CD14-positive monocyte (primary cell): ENCODE results near the gene CACNA1C. TPM values are rescaled to one million over a fixed set of nuclear protein-coding genes. Genes with fewer than 3 reads are reported as not detected.

Experiments used
- DNase-seq, 3 donors: peaks; one replicate each; pipeline ENCODE4 v3.0.0-alpha.2; 2011 to 2022
- H2AFZ ChIP-seq: 2 replicates; pipeline ENCODE4 v1.6.0; 2012; ENCODE audit warnings: mild to moderate bottlenecking, low read depth, low read length, inconsistent platforms; ENCODE audit not compliant: insufficient read depth, poor library complexity, severe bottlenecking
- H3K27ac ChIP-seq, 2 donors: 1 replicate in 1 of 2; 2 replicates in 1 of 2; pipeline ENCODE4 v1.5.1; 2012 to 2013; ENCODE audit warnings: low read length in 2 of 2, control low read depth in 1 of 2, inconsistent platforms in 1 of 2, low read depth in 1 of 2, mild to moderate bottlenecking in 1 of 2
- H3K27me3 ChIP-seq, 2 donors: one replicate each; pipeline versions ENCODE4 v1.6.0 to v1.6.1; 2011 to 2013; ENCODE audit warnings: low read length in 2 of 2; ENCODE audit not compliant: control insufficient read depth in 2 of 2, insufficient read depth in 2 of 2
- H3K36me3 ChIP-seq, 2 donors: replicated peaks in 1 of 2; 1 replicate in 1 of 2; 2 replicates in 1 of 2; pipeline versions ENCODE4 v1.5.1 to v1.6.1; 2012 to 2013; ENCODE audit warnings: low read length in 2 of 2, control low read depth in 1 of 2, inconsistent platforms in 1 of 2, mild to moderate bottlenecking in 1 of 2; ENCODE audit not compliant: insufficient read depth in 2 of 2, control insufficient read depth in 1 of 2
- H3K4me1 ChIP-seq, 2 donors: 1 replicate in 1 of 2; 2 replicates in 1 of 2; pipeline versions ENCODE4 v1.5.1 to v1.6.1; 2012 to 2013; ENCODE audit warnings: low read length in 2 of 2, control low read depth in 1 of 2, inconsistent platforms in 1 of 2, mild to moderate bottlenecking in 1 of 2, moderate library complexity in 1 of 2; ENCODE audit not compliant: insufficient read depth in 2 of 2, control insufficient read depth in 1 of 2
- H3K4me2 ChIP-seq: replicated peaks from 2 replicates; pipeline ENCODE3; 2012; ENCODE audit warnings: low read length, moderate library complexity, mild to moderate bottlenecking; ENCODE audit not compliant: poor library complexity, severe bottlenecking; ENCODE audit errors: extremely low read depth
- H3K4me3 ChIP-seq, 3 experiments: fragments of 200-600 bp in 1 of 3; sonication (generic) in 1 of 3; replicated peaks in 1 of 3; 1 replicate in 2 of 3; 2 replicates in 1 of 3; pipeline ENCODE4 v1.5.1; 2011 to 2013; ENCODE audit warnings: low read length in 3 of 3, mild to moderate bottlenecking in 3 of 3, control low read depth in 2 of 3, low read depth in 2 of 3, inconsistent platforms in 1 of 3, moderate library complexity in 1 of 3
- H3K79me2 ChIP-seq: 2 replicates; pipeline ENCODE4 v1.6.0; 2012; ENCODE audit warnings: mild to moderate bottlenecking, control low read depth, inconsistent platforms, low read length, moderate library complexity; ENCODE audit not compliant: insufficient read depth
- H3K9ac ChIP-seq: 2 replicates; pipeline ENCODE4 v1.6.0; 2017; ENCODE audit warnings: low read length, mild to moderate bottlenecking; ENCODE audit not compliant: insufficient read depth, poor library complexity, severe bottlenecking
- H3K9me3 ChIP-seq, 2 donors: replicated peaks in 1 of 2; 1 replicate in 1 of 2; 2 replicates in 1 of 2; pipeline versions ENCODE4 v1.5.1 to v1.6.1; 2012 to 2013; ENCODE audit warnings: low read length in 2 of 2, control low read depth in 1 of 2; ENCODE audit not compliant: control insufficient read depth in 1 of 2, insufficient read depth in 1 of 2
- H4K20me1 ChIP-seq: 2 replicates; pipeline ENCODE4 v1.6.0; 2012; ENCODE audit warnings: mild to moderate bottlenecking, low read length, control low read depth, moderate library complexity; ENCODE audit not compliant: insufficient read depth
- H3K27ac Mint-ChIP-seq, 7 donors: one replicate each; pipeline ENCODE4 v1.8.0; 2020; ENCODE audit warnings: mild to moderate bottlenecking in 7 of 7, mixed read lengths in 7 of 7, moderate library complexity in 6 of 7, inconsistent platforms in 2 of 7
- H3K27me3 Mint-ChIP-seq, 3 donors: one replicate each; pipeline ENCODE4 v1.8.0; 2021 to 2022; ENCODE audit warnings: low read depth in 3 of 3, mild to moderate bottlenecking in 3 of 3, mixed read lengths in 3 of 3, moderate library complexity in 3 of 3, inconsistent platforms in 1 of 3
- H3K36me3 Mint-ChIP-seq, 2 donors: one replicate each; pipeline ENCODE4 v1.8.0; 2020; ENCODE audit warnings: mixed read lengths in 2 of 2, inconsistent platforms in 1 of 2, mild to moderate bottlenecking in 1 of 2
- H3K4me1 Mint-ChIP-seq: one replicate; pipeline ENCODE4 v1.8.0; 2020; ENCODE audit warnings: mild to moderate bottlenecking, mixed read lengths
- H3K4me3 Mint-ChIP-seq, 2 donors: one replicate each; pipeline ENCODE4 v1.8.0; 2020; ENCODE audit warnings: mild to moderate bottlenecking in 2 of 2, mixed read lengths in 2 of 2, moderate library complexity in 1 of 2
- H3K9me3 Mint-ChIP-seq, 7 donors: one replicate each; pipeline ENCODE4 v1.8.0; 2020 to 2022; ENCODE audit warnings: mixed read lengths in 7 of 7, mild to moderate bottlenecking in 6 of 7, moderate library complexity in 6 of 7, inconsistent platforms in 2 of 7
- CTCF ChIP-seq: fragments of 200-600 bp; IDR thresholded peaks from one replicate; pipeline ENCODE4 v1.8.0; 2022; ENCODE audit warnings: antibody characterized with exemption, mild to moderate bottlenecking
- WGBS: methylation state at CpG from one replicate; pipeline ENCODE4 v1.1.5; 2013; ENCODE audit warnings: missing lambda C conversion rate; ENCODE audit not compliant: insufficient coverage; 5-methylcytosine and 5-hydroxymethylcytosine counted together
- intact Hi-C, 2 donors: fragments of 100-400 bp; cut with micrococcal nuclease; formaldehyde crosslinking; loops; one replicate each; pipeline versions ENCODE4 v1.15.0 to v1.15.1; 2023
- polyA plus RNA-seq, 3 donors: library from polyadenylated mRNA; depleted of rRNA in 1 of 3; unstranded in 2 of 3; stranded (reverse) in 1 of 3; fragments of 300-500 nt in 2 of 3; fragments of >200 nt in 1 of 3; fragmentation: Illumina TruSeq in 2 of 3; gene quantifications; 1 replicate in 2 of 3; 2 replicates in 1 of 3; pipeline ENCODE4 v1.2.3, GENCODE V29; 2012 to 2021

CACNA1C gene
- polyA plus RNA-seq, 3 donors = not detected

- H3K27ac Mint-ChIP-seq = no peak overlapping the region
- H3K36me3 Mint-ChIP-seq = no peaks in the 10 kb centered on the region
- DNase-seq = no peak
- intact Hi-C loops = no loop called here
- H3K27me3 Mint-ChIP-seq = peaks cover 0 to 2% (median 2%) of the 10 kb centered on the region in 3 donors
- WGBS = 100% methylated on average over 2 of the region's 5 CpGs
- no peak overlapping the region for H2AFZ ChIP-seq
- H3K9me3 ChIP-seq = no peaks in the 10 kb centered on the region
- TF ChIP-seq CTCF = no peak
- no peak overlapping the region for H3K4me2 ChIP-seq
- H3K4me3 ChIP-seq = no peak overlapping the region
- no peak overlapping the region for H3K9ac ChIP-seq
- no peaks in the 10 kb centered on the region for H3K27me3 ChIP-seq
- H3K9me3 Mint-ChIP-seq = peaks cover 0 to 1% (median 0%) of the 10 kb centered on the region in 7 donors
- no peaks in the 10 kb centered on the region for H3K79me2 ChIP-seq
- no peaks in the 10 kb centered on the region for H3K4me1 ChIP-seq
- H3K27ac ChIP-seq = no peak overlapping the region
- H4K20me1 ChIP-seq = no peaks in the 10 kb centered on the region
- H3K4me3 Mint-ChIP-seq = no peak overlapping the region
- H3K36me3 ChIP-seq = no peaks in the 10 kb centered on the region
- H3K4me1 Mint-ChIP-seq = no peaks in the 10 kb centered on the region
Measured at GRCh38 chr12:2509137-2509536, 456.4 kb downstream of the CACNA1C start.

- no peaks in the 10 kb centered on the region for H3K79me2 ChIP-seq
- Mint-ChIP-seq H3K4me3 (no peak overlapping the region), H3K4me1 (no peaks in the 10 kb centered on the region), H3K36me3 (no peaks in the 10 kb centered on the region), H3K9me3 (no peaks in the 10 kb centered on the region), H3K27ac (no peak overlapping the region), H3K27me3 (peaks cover 0 to 2% (median 0%) of the 10 kb centered on the region in 3 donors)
- no peak for TF ChIP-seq CTCF
- no peak overlapping the region for H3K9ac ChIP-seq
- no peaks in the 10 kb centered on the region for H3K9me3 ChIP-seq
- no peak overlapping the region for H2AFZ ChIP-seq
- H3K36me3 ChIP-seq = no peaks in the 10 kb centered on the region
- H4K20me1 ChIP-seq = no peaks in the 10 kb centered on the region
- no peak overlapping the region for H3K27ac ChIP-seq
- H3K4me2 ChIP-seq = no peak overlapping the region
- H3K4me3 ChIP-seq = no peak overlapping the region
- DNase-seq = no peak
- no peaks in the 10 kb centered on the region for H3K27me3 ChIP-seq
- intact Hi-C loops = no loop called here
- WGBS = 96% methylated on average over 5 of the region's 5 CpGs
- H3K4me1 ChIP-seq = no peaks in the 10 kb centered on the region
Measured at GRCh38 chr12:2510045-2510444, 457.3 kb downstream of the CACNA1C start.
